Osteoblast (primary cell): ENCODE data around the gene ZNF816. TPM values are rescaled to one million over a fixed set of nuclear protein-coding genes. Genes with fewer than 3 reads are reported as not detected.
A peak's percentile ranks its signal among the peaks of the same experiment; 100 is the strongest.
"Not testable (repeated sequence)": the region's sequence is repeated elsewhere in the genome, so short reads cannot be mapped to it uniquely, and the experiment has no call there.

Experiments
- DNase-seq: peaks from one replicate; pipeline ENCODE4 v3.0.0; 2011; ENCODE audit warnings: low spot score, mixed read lengths; ENCODE audit not compliant: insufficient read length; ENCODE audit errors: missing footprints
- H2AFZ ChIP-seq: 2 replicates; pipeline ENCODE4 v1.6.0; 2011; ENCODE audit warnings: mild to moderate bottlenecking, low read length
- H3K27ac ChIP-seq: 2 replicates; pipeline ENCODE4 v1.5.1; 2011; ENCODE audit warnings: mild to moderate bottlenecking, low read depth, low read length, moderate library complexity
- H3K27me3 ChIP-seq: 2 replicates; pipeline ENCODE4 v1.6.0; 2012; ENCODE audit warnings: mild to moderate bottlenecking, control low read depth, inconsistent platforms, low read length, moderate library complexity; ENCODE audit not compliant: insufficient read depth
- H3K36me3 ChIP-seq: 2 replicates; pipeline ENCODE4 v1.5.1; 2011; ENCODE audit warnings: mild to moderate bottlenecking, low read length, control low read depth, moderate library complexity; ENCODE audit not compliant: insufficient read depth
- H3K4me1 ChIP-seq: 2 replicates; pipeline ENCODE4 v1.5.1; 2011; ENCODE audit warnings: mild to moderate bottlenecking, low read length, control low read depth, moderate library complexity; ENCODE audit not compliant: insufficient read depth
- H3K4me2 ChIP-seq: 2 replicates; pipeline ENCODE4 v1.6.0; 2011; ENCODE audit warnings: mild to moderate bottlenecking, low read length; ENCODE audit not compliant: insufficient read depth
- H3K4me3 ChIP-seq: fragments of 200-600 bp; sonication (generic); 3 replicates; pipeline ENCODE4 v1.5.1; 2012; ENCODE audit warnings: mild to moderate bottlenecking, low read length, inconsistent platforms; ENCODE audit not compliant: insufficient read depth
- H3K79me2 ChIP-seq: 2 replicates; pipeline ENCODE4 v1.6.0; 2012; ENCODE audit warnings: mild to moderate bottlenecking, low read length, control low read depth, inconsistent platforms; ENCODE audit not compliant: insufficient read depth
- H3K9me3 ChIP-seq: 2 replicates; pipeline ENCODE4 v1.5.1; 2011; ENCODE audit warnings: low read depth, low read length, control low read depth
- H4K20me1 ChIP-seq: 2 replicates; pipeline ENCODE4 v1.6.0; 2012; ENCODE audit warnings: mild to moderate bottlenecking, low read length, control low read depth; ENCODE audit not compliant: insufficient read depth
- total RNA-seq: library from RNA; depleted of rRNA; stranded (reverse); fragments of >200 nt; gene quantifications from 2 replicates; pipeline ENCODE4 v1.2.3, GENCODE V29; 2012
- TF ChIP-seq, protein P1 (sequence below): IDR thresholded peaks from 2 replicates; pipeline ENCODE4 v1.5.1; 2011; ENCODE audit warnings: mild to moderate bottlenecking, low read depth, low read length, moderate library complexity; ENCODE audit errors: extremely low read depth

ZNF816 gene
- total RNA-seq, 1 donor: 9.8 TPM

DNA sequence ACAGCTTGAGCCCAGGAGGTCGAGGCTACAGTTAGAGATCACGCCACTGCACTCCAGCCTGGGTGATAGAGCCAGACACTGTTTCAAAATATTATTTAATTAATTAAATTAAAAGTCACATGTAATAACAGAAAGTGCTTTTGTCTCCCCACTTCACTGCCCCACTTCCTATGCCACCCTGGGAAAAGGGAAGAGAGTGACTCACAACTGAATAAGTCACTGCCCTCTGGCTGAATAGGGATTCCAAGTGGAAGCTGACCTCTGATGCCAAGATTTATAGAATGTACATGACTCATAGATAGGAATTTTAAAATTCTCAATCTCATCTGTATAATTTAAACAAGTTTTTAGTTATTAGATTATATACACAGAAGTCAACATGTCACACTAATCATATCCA is 28.8 kb upstream of the ZNF816 start:
- H4K20me1 ChIP-seq: no peaks in the 10 kb centered on the region
- H3K79me2 ChIP-seq: no peaks in the 10 kb centered on the region
- peak overlapping the region; percentile 26 for H3K4me3 ChIP-seq
- peak overlapping the region; percentile 55 for H3K27ac ChIP-seq
- peak; percentile 86 for DNase-seq
- H3K4me2 ChIP-seq: peak overlapping the region; percentile 57
- H3K9me3 ChIP-seq: no peaks in the 10 kb centered on the region
- TF ChIP-seq, protein P1, sequence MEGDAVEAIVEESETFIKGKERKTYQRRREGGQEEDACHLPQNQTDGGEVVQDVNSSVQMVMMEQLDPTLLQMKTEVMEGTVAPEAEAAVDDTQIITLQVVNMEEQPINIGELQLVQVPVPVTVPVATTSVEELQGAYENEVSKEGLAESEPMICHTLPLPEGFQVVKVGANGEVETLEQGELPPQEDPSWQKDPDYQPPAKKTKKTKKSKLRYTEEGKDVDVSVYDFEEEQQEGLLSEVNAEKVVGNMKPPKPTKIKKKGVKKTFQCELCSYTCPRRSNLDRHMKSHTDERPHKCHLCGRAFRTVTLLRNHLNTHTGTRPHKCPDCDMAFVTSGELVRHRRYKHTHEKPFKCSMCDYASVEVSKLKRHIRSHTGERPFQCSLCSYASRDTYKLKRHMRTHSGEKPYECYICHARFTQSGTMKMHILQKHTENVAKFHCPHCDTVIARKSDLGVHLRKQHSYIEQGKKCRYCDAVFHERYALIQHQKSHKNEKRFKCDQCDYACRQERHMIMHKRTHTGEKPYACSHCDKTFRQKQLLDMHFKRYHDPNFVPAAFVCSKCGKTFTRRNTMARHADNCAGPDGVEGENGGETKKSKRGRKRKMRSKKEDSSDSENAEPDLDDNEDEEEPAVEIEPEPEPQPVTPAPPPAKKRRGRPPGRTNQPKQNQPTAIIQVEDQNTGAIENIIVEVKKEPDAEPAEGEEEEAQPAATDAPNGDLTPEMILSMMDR: no peak
- H3K4me1 ChIP-seq: peaks cover 15% of the 10 kb centered on the region
- no peaks in the 10 kb centered on the region for H3K27me3 ChIP-seq
- no peaks in the 10 kb centered on the region for H3K36me3 ChIP-seq
- H2AFZ ChIP-seq: no peak overlapping the region

DNA sequence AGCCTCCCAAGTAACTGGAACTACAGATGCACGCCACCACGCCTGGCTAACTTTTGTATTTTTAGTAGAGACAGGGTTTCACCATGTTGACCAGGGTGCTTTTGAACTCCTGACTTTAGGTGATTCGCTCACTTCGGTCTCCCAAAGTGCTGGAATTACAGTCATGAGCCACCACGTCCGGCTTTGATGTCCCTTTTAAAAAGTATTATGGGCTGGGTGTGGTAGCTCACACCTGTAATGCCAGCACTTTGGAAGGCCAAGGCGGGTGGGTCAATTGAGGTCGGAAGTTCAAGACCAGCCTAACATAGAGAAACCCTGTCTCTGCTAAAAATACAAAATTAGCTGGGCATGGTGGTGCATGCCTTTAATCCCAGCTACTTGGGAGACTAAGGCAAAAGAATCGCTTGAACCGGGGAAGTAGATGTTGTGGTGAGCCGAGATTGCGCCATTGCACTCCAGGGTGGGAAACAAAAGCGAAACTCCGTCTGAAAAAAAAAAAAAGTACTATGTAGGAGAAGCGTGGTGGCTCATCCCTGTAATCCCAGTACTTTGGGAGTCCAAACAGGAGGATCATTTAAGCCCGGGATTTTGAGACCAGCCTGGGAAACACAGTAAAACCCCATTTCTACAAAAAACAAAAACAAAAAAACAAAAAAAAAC is 28.2 kb upstream of the ZNF816 start:
- TF ChIP-seq, protein P1: no peak
- no peaks in the 10 kb centered on the region for H3K9me3 ChIP-seq
- peaks cover 15% of the 10 kb centered on the region for H3K4me1 ChIP-seq
- no peak overlapping the region for H2AFZ ChIP-seq
- peak overlapping the region; percentile 26 for H3K4me3 ChIP-seq
- H3K4me2 ChIP-seq: peak overlapping the region; percentile 57
- no peaks in the 10 kb centered on the region for H4K20me1 ChIP-seq
- no peak for DNase-seq
- peak overlapping the region; percentile 55 for H3K27ac ChIP-seq
- peaks cover 5% of the 10 kb centered on the region for H3K36me3 ChIP-seq
- no peaks in the 10 kb centered on the region for H3K27me3 ChIP-seq
- H3K79me2 ChIP-seq: no peaks in the 10 kb centered on the region

DNA sequence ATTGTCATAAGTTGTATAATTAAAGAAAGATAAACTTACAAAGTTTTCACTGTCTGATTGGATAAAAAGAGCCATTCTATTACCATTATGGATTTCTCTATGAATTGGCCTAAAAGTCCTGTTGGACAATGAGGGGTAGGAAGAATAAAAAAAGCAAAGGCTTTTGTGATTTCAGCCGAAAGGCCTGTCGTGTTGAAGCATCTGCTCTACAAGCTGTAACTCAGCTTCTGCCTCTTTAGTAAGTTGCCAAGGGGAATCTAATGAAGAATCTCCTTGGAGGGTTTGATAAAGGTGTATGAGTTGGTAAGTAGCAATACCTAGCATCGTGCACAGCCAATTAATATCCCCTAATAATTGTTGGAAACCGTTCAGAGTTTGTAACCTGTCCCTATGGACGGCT is 25.8 kb upstream of the ZNF816 start:
- Histone ChIP-seq H3K27me3 (no peaks in the 10 kb centered on the region), H3K27ac (no peak overlapping the region), H3K4me2 (no peak overlapping the region), H3K4me1 (peaks cover 15% of the 10 kb centered on the region), H2AFZ (no peak overlapping the region), H3K79me2 (no peaks in the 10 kb centered on the region), H3K9me3 (no peaks in the 10 kb centered on the region), H4K20me1 (no peaks in the 10 kb centered on the region), H3K36me3 (peaks cover 5% of the 10 kb centered on the region), H3K4me3 (no peak overlapping the region)
- no peak for DNase-seq
- TF ChIP-seq, protein P1: no peak

DNA sequence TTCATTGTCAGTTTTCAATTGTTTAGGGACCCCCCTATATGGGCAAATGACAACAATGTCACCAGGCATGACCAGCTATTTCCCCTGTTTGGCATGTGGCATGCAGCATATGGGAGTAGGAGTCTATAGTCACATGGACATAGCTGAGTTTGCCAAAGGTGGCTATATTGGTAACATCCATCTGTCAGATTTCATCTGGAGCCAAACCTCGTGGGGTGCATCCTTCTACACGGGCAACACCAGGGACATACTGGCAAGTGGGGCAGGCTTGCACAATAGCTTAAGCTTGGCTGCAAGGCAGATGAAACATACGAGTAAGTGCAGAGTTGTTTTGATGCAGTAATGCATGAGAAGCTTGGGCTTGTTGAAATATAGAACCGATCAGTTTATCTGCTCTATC is 24.5 kb upstream of the ZNF816 start:
- Histone ChIP-seq H3K9me3 (no peaks in the 10 kb centered on the region), H3K36me3 (peaks cover 5% of the 10 kb centered on the region), H3K79me2 (no peaks in the 10 kb centered on the region), H4K20me1 (no peaks in the 10 kb centered on the region), H3K27me3 (no peaks in the 10 kb centered on the region), H3K4me2 (no peak overlapping the region), H3K4me1 (peaks cover 9% of the 10 kb centered on the region), H3K27ac (no peak overlapping the region), H3K4me3 (no peak overlapping the region), H2AFZ (no peak overlapping the region)
- DNase-seq: no peak
- TF ChIP-seq, protein P1: no peak

DNA sequence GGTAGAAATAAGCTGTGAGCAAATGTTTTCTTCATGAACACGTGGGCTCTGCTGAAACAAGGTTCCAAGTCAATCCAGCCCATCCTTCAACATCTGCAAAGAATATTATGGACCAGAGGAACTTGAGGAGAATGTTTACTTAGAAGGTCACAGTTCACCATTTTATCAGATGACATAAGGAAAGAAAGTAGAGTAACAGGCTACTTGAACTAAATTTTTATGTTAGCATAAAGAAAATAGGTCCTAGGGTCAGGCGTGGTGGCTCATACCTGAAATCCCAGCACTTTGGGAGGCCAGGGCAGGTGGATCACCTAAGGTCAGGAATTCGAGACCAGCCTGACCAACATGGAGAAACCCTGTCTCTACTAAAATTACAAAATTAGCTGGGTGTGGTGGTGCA is 20.5 kb upstream of the ZNF816 start:
- H3K4me3 ChIP-seq, H3K4me1 ChIP-seq, H3K9me3 ChIP-seq, H3K79me2 ChIP-seq, H3K4me2 ChIP-seq, H4K20me1 ChIP-seq, DNase-seq, H2AFZ ChIP-seq, H3K27ac ChIP-seq, H3K27me3 ChIP-seq, H3K36me3 ChIP-seq: not testable (repeated sequence)
